GM18507 (cell line): ENCODE results near the gene GRID2IP.

Experiments used
- DNase-seq: peaks from one replicate; pipeline ENCODE4 v3.0.0; 2011; ENCODE audit warnings: low read depth; ENCODE audit not compliant: insufficient read length; ENCODE audit errors: extremely low spot score
- FAIRE-seq: peaks from 2 replicates; lab custom pipeline; 2011; peaks lifted over from hg19 to GRCh38; lab: Jason Lieb, UNC

The GRID2IP gene

DNA sequence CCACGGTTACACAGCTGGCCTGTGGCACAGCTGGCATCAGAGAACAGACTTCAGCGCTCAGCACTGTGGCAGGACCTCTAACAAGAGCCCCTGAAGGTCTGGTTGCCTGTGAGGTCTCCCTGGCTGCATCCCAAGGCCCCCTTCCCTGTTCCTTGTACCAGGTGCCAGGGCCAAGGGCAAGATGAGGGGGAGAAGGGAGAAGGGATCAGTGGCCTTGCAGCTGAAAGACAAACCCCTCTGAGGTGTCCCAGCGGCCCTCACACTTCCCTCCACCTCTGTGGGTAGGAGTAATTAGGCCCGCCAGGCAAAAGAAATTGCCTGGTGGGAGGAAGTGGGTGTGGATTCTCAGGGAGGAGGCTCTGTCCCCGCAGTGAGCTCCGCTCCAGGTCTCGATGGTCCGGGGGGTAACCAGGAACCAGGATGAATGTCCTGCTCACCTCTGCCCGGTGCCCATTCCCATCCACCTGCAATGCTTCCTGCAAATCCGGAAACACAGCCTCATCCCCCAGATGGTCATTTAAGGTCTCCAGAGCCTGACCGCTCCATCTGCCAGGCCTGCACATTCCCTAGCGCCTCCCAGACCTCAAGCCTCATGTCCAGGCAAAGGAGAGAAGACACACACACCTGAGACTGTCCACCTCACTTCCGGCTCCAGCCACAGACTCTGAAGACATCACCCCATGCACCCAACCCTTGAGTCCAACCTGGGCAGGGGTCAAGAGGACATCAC is 22.7 kb downstream of the GRID2IP start:
- FAIRE-seq (no peak), DNase-seq (no peak)

DNA sequence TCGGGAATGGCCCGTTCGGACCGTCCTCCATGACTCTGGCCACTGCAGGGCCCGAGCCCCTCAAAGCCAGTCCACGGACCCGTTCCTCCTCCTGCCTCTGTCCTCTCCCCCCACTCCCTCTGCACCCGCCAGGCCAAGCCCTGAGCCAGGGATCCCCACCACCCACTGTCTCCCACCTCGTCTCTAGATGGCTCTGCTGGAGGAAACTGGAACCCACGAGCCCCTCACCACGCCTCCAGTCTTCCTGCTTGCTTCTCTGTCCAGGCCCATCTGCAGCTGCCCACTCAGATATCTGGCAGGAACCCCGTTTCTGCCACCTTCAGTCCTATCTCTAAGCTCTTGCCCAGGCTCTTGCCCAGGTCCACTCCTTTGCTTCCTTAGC is 24.3 kb downstream of the GRID2IP start:
- DNase-seq: no peak
- no peak for FAIRE-seq

DNA sequence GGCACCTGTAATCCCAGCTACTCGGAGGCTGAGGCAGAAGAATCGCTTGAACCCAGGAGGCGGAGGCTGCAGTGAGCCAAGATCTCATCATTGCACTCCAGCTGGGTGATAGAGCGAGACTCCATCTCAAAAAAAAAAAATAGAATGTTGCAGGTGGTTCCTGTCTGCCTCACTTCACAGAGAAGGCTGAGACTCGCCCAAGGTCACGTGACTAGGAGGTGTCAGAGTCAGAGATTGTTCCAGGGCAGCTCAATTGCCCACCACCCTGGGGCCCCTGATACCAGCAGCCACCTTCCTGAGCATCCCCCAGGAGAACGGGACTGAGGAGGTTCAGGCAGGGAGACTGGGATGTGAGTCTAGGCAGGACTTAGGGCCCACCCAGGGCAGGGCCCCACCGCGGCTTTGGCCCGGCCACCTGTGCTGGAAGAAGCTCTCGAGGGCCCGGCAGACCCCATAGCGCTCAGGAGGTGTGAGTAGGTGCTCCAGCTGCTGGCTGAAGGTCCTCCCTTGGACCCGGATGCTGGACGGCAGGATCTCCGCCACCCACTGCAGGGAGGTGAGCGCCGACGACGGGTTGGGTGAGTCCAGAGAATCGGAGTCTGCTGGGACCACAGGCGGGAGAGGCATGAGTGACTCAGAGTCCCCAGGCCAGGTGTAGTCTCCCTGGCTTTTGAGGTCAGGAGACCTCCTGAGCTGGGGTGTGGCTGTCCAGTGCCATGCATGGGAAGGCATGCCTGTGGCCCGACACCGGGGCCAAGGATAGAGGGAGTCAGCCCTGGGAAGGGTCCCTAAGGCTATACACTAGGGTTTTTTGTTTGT is 30.9 kb downstream of the GRID2IP start:
- DNase-seq (no peak), FAIRE-seq (no peak)

DNA sequence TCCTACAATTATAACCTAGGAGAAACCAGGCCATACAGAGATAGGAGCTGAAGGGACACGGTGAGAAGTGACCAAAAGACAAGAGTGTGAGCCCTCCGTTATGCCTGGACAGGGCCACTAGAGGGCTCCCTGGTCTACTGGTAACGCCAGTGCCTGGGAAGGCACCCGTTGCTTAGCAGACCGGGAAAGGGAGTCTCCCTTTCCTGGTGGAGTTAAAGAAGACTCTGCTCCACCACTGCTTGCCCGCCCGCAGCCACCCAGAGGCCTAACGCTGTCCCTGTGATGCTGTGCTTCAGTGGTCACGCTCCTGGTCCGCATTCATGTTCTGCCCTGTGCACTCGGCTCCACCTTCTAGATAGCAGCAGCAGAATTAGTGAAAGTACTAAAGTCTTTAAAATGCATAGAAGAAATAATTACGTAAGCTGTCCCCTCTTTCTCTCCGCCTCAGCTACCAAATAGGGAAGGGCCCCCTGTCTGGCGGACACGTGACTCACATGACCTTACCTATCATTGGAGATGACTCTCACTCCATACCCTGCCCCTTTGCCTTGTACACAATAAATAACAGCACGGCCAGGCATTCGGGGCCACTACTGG is 34.8 kb downstream of the GRID2IP start:
- no peak for DNase-seq
- FAIRE-seq: peak; percentile 91

DNA sequence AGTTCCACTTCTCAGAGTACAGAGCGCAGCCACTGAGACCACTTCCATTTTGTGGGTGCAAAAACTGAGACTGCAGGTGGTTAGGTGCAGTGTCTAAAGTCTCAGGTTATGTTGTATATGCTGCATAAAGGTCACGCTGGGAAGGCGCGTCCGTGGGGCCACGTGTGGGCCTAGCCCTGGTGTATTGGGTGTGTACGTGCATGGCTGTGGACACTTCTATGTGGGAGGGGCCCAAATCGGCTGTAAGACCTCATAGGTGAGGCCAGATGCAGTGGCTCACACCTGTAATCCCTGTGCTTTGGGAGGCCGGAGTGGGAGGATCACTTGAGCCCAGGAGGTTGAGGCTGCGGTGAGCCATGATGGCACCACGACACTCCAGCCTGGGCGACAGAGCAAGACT is 37.7 kb downstream of the GRID2IP start:
- no peak for FAIRE-seq
- DNase-seq: no peak

DNA sequence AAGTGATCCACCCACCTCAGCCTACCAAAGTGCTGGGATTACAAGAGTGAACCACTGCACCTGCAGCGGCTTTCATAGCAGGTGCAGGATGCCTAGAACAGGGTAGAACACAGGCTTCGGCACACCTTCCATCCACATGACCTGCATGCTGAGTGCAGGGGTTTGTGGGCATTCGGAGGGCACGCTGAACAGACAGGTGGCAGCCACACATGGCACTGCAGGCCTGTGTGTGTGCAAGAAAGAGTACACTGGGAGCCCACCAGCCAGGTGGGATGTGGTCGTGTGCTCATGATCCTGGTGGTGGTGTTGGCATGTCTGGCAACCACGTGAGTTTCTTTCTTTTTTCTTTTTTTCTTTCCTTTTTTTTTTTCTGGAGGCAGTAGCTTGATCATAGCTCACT is 38.4 kb downstream of the GRID2IP start:
- FAIRE-seq (no peak), DNase-seq (no peak)

DNA sequence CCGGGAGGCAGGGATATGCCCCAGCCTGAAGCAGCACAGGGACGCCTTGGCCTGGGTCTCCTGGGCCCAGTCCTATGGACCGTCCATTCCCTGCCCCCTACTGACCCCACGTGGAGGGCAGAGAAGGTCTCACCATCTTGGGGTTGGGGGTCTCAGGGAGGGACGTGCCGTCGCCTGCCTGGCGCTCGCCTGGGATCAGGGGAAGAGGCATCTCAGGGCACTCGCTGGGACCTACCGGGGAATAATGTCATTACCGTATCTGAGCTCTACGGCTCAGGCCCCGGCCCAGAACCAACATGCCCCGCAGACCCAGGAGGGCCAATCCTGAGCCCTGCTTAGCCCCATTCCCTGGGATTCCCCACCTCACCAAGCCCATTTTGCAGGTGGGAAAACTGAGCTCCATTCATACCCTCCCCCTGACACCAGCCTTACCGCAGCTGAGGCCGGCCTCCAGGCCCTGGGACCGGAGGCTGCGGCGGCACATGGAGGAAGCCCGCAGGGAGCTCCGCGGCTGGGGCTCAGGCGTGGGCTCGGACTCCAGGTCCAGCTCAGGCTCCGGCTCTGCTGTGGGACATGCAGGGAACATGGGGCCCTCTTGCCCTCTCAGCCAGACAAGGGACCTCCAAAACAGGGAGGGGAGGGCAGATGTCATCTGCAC is 40.7 kb downstream of the GRID2IP start:
- no peak for FAIRE-seq
- DNase-seq: no peak

DNA sequence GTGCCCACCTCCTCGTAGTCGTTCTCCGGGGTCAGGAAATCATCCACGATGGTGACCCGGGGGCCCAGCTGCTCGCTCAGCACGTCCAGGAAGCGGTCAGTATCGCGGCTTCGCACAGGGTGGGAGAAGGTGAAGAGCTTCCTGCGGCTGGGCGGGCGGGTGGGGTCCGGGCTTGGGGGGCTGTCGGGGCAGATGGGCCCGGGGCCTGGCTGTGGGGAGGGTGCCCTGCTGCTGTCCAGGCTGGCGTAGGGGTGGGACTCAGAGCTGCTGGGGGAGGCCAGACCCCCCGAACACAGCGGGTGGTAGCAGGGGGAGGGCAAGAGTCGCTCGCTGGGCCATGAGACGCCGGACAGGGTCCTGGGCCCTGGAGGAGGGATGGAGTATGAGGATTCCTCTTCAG is 42.3 kb downstream of the GRID2IP start:
- DNase-seq (no peak), FAIRE-seq (no peak)

DNA sequence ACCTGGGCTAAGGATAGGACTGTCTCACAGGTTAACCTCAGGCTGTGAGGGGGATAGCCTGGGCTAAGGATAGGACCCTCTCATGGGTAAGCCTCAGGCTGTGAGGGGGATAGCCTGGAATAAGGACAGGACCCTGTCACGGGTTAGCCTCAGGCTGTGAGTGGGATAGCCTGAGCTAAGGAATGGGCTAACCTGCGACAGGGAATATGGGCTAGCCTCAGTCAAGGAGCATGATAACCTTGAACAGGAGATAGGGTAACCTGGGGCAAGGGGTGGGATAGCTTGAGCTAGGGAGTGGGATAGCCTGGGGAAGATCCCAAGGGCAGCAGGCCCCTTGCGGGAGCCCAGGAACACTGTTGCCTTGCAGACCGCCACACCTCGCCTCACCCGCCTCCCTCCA is 42.7 kb downstream of the GRID2IP start:
- FAIRE-seq (no peak), DNase-seq (no peak)

DNA sequence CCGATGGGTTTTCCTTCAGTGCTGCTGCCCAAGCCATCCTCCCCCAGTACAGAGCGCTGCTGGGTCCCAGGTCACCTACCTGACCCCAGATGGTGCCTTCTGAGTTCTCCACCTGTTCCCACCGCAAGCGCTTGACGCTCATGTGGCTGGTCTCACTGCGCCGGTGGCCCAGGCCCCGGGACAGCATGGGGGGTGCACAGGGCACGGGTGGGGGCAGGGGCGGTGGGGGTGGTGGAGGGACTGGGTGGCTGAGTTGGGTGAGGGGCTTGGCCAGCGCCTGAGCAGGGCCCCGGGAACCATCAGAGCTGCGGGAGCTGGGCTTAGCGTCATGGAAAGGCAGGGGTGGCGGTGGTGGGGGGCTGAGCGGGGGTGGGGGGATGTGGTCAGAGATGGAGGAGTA is 43.4 kb downstream of the GRID2IP start:
- FAIRE-seq (no peak), DNase-seq (no peak)

DNA sequence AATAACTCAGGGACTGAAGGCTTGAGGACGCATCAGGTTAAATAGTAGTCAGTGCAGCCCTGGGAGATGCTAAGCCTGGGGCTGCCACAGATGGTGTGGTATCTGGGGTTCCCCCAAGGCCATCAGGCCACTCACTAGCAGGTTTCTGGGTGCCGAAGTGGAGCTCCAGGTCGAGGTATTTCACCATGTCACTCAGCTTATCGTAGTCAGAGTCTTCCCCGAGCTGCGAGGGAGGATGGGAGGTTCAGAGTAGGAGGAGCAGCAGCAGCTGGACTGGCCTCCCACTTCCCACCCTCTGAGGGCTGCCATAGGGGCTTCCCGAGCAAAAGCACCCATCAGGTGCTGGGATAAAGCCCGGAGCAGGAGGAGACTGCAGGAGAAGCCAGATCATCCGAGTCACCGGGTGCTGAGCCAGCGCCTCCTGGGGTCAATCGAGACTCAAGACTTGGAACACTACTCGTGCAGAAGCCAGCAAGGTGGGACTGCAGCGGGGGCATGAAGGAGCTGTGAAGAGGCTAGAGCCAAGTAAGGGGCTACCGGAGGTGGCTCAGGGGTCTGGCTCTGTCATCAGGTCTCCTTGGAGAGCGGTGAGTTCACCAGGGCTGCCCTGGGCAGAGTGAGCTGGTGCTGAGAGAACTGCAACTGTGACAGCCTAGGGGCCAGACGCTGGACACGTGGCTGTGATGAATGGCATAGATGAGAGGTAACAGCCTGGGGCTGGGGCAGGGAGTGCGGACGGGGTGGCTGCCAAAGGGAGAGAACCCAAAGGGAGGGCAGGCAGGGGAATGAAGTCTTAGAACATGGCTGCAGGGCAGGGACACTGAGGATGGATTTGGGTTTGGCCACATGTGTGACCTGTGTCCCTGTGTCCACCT is 45.3 kb downstream of the GRID2IP start:
- FAIRE-seq (no peak), DNase-seq (no peak)

DNA sequence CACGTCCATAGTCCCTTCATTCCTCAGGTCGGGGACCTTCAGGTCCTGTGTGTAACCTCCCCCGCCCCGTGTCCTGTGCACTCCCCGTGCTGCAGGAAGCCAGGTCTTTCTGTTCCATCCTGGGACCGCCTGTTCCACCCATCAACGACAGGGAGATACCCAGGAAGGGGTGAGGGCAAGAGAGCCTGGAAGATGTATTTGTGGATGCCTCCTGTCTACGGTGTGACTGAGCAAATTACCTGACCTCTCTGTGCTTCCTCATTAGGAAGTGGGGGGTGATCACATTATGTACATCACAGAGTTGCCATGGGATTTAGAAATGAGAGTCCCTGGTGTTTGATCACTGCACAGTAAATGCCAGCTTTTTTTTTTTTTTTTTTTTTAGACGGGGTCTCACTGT is 46.3 kb downstream of the GRID2IP start:
- DNase-seq (no peak), FAIRE-seq (no peak)

DNA sequence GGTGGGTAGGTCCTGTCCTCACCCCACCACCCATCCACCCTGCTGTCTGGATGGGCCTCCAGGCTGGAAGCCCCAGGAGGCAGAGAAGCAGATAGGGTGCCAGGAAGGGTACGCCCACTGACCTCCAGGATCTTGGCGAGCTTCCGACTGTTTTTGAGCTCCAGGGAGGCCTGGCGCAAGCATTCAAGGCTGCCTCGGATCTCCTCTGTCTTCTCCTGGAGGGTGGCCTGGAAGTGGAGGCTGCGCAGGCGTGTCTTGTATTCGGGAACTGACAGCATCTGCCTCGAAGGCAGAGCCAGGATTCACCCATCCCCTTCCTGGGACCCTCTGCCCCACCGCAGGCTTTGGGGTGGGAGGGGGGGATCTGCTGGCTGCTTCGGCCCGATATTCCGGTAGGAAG is 48.4 kb downstream of the GRID2IP start:
- DNase-seq: no peak
- no peak for FAIRE-seq

DNA sequence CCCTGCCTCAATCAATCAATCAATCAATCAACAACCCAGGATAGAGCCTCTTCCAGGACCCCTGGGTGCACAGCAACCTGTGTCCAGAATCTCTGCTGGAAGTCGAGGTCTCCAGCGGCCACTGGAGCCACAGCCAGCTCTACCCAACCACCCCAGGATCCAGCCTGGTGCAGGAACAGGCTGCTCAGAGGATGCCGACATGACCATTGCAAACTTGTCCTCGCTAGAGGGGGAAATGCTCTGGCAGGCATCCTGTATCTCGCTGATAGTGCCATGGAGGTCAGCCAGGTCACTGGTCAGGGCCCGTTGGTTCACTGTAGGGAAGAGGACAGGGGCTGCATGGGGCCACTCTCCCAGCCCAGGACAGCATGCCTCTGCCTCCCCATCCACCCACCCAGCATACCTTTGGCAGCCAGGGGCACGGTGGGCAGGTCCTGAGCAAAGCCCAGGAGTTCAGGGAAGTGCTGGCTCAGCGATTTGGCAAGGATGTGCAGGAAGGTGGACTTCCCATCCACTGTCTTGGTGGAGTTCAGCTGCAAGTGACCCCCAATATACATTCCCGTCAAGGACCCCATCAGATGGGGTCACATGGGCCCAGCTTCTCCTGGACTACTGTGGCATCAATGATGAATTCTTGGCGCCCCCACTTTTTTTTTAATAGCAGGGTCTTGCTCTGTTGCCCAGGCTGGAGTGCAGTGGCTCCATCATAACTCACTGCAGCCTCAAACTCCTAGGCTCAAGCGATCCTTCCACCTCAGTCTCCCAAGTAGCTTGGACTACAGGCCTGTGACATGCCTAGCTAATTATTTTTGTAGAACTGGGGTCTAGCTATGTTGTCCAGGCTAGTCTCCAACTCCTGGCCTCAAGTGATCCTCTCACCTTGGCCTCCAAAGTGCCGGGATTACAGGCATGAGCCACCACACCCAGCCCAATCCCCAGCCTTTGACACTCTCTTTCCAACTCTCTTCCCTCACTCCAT is 49.4 kb downstream of the GRID2IP start:
- DNase-seq (no peak), FAIRE-seq (no peak)

DNA sequence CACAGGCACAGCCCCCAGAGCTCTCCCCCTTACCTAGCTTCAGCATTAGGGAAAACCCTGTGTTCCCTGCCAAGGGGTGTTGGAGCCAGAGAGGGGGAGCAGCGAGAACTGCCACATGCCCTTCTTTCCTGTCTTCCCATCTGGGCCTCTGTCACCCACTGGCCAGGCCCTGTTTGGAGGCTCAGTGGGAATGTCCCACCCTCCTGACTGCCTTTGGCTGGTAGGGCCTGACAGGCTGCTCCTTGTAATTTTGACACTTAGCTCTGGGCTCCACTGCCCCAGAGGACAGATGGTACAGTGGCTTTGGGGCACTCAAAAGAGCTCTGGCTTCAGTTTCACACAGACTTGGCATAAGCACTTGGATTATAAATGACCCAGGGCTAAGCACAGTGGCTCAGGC is 50.6 kb downstream of the GRID2IP start:
- no peak for FAIRE-seq
- no peak for DNase-seq

DNA sequence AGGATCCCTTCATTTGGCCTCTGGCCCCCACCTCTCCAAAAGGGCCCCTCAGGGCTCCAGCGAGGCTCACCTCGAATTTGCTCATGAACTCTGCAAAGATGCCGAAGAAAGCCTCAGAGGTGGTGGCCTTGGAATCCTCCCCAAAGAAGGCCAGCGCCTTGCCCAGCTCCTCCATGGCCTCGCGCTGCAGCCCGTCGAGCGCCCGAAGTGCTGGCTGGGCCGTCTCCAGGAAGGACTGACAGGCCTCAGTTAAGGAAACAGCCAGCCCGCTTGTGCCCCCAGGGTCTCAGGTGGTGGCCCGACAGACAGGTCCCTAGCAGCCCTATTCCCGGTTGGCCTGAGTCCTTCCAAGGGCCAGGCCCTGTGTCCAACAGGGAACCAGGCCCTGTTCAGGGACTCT is 53.3 kb downstream of the GRID2IP start:
- FAIRE-seq (no peak), DNase-seq (no peak)

DNA sequence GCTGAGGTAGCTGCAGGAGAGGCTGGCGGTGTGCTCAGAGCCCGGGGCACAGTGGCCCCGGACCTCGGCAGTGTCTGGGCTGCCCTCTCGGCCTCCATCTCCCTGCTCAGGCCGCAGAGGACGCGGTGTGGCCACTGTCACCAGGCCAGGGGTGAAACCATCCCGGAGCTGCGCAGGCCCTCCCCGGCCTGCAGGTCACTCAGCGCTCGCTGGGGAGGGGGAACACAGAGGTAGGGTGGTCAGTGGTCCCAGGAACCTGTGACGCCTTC is 53.7 kb downstream of the GRID2IP start:
- DNase-seq: no peak
- FAIRE-seq: no peak

DNA sequence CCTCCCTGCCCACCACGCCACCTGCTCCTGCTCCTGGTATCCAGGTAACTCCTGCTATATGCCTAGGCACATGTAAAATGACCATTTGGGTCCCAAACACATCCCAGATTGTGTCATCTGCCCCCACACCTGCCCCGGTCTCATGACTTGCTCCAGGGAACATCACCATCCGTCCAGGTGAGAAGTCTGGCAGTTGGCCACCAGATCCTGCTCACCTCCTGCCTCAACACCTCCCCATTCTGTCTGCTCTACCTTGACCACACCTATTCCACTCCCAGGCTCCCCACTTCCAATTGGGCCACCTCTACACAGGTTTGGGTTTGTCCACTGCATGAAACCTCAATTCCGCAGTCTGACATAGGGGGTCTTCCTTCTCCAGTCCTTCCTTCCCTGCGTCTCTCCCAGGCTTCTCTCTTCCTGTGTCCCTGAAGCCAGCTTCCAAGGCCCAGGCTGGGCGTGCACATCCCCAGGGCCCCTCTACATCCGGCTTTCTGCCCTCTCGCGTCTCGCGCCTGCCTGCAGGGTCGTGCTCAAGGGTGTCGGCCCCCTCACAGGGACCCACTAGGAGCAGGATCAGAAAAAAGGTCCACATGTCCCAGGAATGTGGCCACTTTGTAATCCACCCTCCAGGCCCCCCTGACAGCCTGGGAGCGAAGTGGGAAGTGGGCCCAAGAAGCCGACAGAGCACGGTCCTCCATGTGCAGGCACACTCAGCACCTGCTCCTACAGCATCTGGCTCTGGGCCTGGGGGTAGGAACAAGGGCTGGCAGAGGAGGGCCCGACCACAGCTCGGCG is 54.2 kb downstream of the GRID2IP start:
- DNase-seq: no peak
- FAIRE-seq: no peak
